ENCODE data around the gene CCDC186. TPM values are rescaled to one million over a fixed set of nuclear protein-coding genes. Genes with fewer than 3 reads are reported as not detected.
"Not testable (repeated sequence)": the region's sequence is repeated elsewhere in the genome, so short reads cannot be mapped to it uniquely, and the experiment has no call there.

The CCDC186 gene
- polyA plus RNA-seq, 1 donor from 2014 or later = 22.6 TPM

DNA sequence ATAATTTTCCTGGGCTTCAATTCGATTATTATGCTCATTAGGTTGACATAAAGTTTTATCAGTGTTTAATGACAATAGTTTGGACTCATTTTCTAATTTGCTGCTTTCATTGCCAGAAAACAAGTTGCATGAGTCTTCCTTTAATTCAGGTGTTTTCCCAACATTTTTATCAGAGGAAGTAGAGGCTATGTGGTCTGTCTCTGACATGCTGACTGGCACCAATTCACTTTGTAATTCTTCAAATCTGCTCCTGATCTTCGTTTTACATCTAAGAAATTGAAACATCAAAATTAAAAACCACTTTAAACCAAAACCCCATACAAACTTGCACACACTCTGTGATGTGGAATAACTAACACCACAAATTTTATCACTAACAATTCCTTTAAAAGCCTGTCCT is 10.9 kb downstream of the CCDC186 start:
- H3K27me3 Mint-ChIP-seq = no peaks in the 10 kb centered on the region
- H3K27ac Mint-ChIP-seq = no peak overlapping the region
- peaks cover 21 to 31% (median 26%) of the 10 kb centered on the region in 3 donors for H3K4me1 Mint-ChIP-seq
- no peak overlapping the region for H3K4me3 Mint-ChIP-seq
- H3K36me3 Mint-ChIP-seq = peaks cover 10% of the 10 kb centered on the region
- H3K9me3 Mint-ChIP-seq = no peaks in the 10 kb centered on the region

DNA sequence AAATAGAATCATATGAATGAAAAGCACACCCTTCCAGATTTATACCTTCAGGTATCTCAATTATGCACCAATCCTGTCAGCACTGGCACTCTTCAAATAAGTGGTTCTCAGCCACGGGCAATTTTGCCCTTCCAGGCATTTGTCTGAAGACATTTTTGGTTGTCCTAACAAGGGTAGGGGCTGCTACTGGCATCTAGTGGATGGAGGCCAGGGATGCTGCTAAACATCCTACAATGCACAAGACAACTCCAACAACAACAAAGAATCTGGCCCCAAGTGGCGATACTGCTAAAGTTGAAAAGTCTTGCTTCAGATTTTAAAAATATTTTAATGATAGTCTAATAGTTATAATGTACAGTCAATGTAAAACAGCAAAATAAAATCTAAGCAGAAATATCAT is 16.1 kb downstream of the CCDC186 start:
- H3K9me3 Mint-ChIP-seq = no peaks in the 10 kb centered on the region
- peaks cover 8 to 25% (median 9%) of the 10 kb centered on the region in 3 donors for H3K4me1 Mint-ChIP-seq
- H3K4me3 Mint-ChIP-seq = no peak overlapping the region
- peaks cover 18% of the 10 kb centered on the region for H3K36me3 Mint-ChIP-seq
- no peak overlapping the region for H3K27ac Mint-ChIP-seq
- no peaks in the 10 kb centered on the region for H3K27me3 Mint-ChIP-seq

DNA sequence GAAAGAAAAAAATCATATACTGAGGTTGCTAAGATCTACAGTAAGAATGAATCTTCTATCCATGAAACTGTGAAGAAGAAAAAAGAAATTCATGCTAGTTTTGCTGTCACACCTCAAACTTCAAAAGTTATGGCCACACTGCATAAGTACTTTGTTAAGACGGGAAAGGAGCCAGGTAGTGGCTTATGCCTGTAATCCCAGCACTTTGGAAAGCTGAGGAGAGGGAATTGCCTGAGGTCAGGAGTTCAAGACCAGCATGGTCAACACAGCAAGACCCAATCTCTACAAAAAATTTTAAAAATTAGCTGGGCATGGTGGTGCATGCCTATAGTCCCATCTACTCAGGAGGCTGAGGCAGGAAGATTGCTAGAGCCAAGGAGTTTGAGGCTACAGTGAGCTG is 22.1 kb downstream of the CCDC186 start:
- Mint-ChIP-seq H3K36me3 (peaks cover 33% of the 10 kb centered on the region), H3K27ac (peak overlapping the region in 1 of 3 donors; percentile 31), H3K4me3 (no peak overlapping the region)

DNA sequence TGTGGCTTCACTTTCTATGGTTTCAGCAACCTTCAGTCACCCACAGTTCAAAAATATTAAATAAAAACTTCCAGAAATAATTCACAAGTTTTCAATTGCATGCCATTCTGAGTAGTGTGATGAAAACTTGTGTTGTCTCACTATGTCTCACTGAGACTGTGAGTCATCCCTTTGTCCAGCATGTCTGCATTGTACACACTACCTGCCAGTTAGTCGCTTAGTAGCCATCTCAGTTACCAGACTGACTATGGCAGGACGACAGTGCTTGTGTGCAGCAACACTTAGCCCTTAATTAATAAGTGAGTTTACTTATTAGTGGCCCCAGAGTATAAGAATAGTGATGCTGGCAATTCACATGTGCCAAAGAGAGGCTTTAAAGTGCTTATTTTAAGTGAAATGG is 22.5 kb downstream of the CCDC186 start:
- Mint-ChIP-seq H3K27ac (peak overlapping the region in 1 of 3 donors; percentile 31), H3K36me3 (peaks cover 33% of the 10 kb centered on the region), H3K4me3 (no peak overlapping the region)

More for the DNA sequence above, 22.1 kb downstream of the CCDC186 start:
- no peaks in the 10 kb centered on the region for H3K27me3 Mint-ChIP-seq
- H3K4me1 Mint-ChIP-seq = peaks cover 0 to 14% (median 3%) of the 10 kb centered on the region in 3 donors
- H3K9me3 Mint-ChIP-seq = no peaks in the 10 kb centered on the region

DNA sequence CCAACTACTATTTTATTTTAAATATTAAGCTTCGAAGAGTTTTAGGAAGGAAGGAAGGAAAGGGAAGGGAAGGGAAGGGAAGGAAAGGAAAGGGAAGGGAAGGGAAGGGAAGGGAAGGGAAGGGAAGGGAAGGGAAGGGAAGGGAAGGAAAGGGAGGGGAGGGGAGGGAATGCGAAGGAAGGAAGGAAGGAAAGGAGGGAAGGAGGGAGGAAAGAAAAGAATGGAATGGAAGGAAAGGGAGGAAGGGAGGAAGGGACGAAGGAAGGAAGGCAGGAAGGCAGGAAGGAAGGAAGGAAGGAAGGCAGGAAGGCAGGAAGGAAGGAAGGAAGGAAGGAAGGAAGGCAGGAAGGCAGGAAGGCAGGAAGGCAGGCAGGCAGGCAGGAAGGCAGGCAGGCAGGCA is 24.5 kb downstream of the CCDC186 start:
- H3K4me1 Mint-ChIP-seq, H3K4me3 Mint-ChIP-seq, H3K9me3 Mint-ChIP-seq, H3K27me3 Mint-ChIP-seq: not testable (repeated sequence)
- H3K27ac Mint-ChIP-seq = peak overlapping the region in 1 of 3 donors; percentile 35
- H3K36me3 Mint-ChIP-seq = peaks cover 30% of the 10 kb centered on the region

More for the DNA sequence above, 22.5 kb downstream of the CCDC186 start:
- Mint-ChIP-seq H3K27me3 (no peaks in the 10 kb centered on the region), H3K4me1 (peaks cover 0 to 11% (median 3%) of the 10 kb centered on the region in 3 donors), H3K9me3 (no peaks in the 10 kb centered on the region)

DNA sequence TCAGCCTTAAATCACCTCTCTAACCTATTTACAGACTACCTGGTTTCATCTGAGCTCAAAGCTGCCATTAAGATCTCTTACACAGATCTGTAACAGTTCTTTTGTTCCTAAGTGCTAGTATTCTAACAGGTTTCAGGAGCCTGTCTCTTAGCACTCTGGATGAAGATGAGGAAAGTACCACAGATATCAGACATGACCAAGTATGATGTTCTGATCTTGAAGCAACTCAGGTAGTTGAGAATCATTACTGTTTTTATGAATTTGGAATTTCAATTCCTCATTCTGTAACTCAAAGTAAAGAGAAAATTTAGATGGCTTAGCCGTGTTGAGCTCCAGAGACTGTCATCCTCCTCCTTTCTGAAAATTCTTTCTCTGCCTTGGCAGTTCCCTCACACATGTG is 30.8 kb downstream of the CCDC186 start:
- Mint-ChIP-seq H3K27ac (peak overlapping the region in 1 of 3 donors; percentile 45), H3K27me3 (no peaks in the 10 kb centered on the region), H3K36me3 (peaks cover 13% of the 10 kb centered on the region)

DNA sequence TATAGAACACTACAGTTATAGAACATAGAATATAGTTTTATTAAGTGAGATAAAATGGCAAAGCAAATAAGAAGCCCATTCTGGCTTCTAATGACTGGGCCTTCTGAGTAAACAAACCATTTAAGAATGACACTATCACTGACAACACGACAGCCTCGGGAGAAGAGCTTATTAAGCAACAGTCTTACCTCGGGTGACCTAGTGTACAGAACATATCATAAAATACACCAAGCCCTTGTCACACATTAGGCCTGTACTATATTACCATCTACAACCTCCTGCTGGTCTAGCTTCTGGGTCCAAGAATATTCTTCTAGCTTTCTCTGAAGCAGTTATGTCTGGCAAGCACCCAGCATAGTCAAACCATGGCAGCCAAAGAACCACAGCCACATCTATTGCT is 32.0 kb downstream of the CCDC186 start:
- no peak overlapping the region for H3K4me3 Mint-ChIP-seq
- no peaks in the 10 kb centered on the region for H3K4me1 Mint-ChIP-seq
- H3K36me3 Mint-ChIP-seq = peaks cover 6% of the 10 kb centered on the region
- no peaks in the 10 kb centered on the region for H3K27me3 Mint-ChIP-seq
- H3K9me3 Mint-ChIP-seq = no peaks in the 10 kb centered on the region
- no peak overlapping the region for H3K27ac Mint-ChIP-seq

More for the DNA sequence above, 30.8 kb downstream of the CCDC186 start:
- H3K4me1 Mint-ChIP-seq = no peaks in the 10 kb centered on the region
- no peak overlapping the region for H3K4me3 Mint-ChIP-seq
- no peaks in the 10 kb centered on the region for H3K9me3 Mint-ChIP-seq

DNA sequence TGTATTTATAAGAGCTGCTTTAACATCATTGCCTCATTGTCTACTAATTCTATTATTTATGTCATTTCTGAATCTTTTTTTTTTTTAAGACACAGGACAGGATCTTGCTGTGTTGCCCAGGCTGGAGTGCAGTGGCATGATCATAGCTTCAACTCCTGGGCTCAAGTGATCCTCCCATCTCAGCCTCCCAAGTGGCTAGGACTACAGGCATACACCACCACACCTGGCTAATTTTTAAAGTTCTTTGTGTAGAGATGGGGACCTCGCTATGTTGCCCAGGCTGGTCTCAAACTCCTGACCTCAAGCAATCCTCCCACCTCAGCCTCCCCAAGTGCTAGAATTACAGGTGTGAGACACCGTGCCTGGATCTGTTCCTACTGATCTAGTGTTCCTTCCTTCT is 33.2 kb downstream of the CCDC186 start:
- not testable (repeated sequence) for H3K27ac Mint-ChIP-seq, H3K36me3 Mint-ChIP-seq, H3K4me3 Mint-ChIP-seq, H3K9me3 Mint-ChIP-seq, H3K27me3 Mint-ChIP-seq, H3K4me1 Mint-ChIP-seq

DNA sequence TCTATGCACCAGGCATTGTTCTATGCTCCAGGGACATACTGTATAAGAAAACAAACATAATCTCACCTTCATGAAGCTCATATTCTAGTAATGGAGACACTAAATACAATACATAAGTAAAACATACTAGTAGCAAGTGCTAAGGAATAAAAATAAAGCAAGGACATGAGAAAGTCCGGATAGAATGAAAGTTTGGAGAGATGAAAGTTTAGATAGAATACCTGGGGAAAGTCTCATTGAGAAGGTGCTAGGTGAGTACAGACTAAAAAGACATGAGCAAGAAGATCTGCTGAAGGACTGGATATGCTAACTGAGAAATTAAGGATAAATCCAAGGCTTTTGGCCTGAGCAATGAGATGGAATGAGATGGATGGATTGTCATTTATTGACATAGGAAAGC is 34.0 kb downstream of the CCDC186 start:
- H3K27ac Mint-ChIP-seq = peak overlapping the region in 1 of 3 donors; percentile 47
- H3K4me1 Mint-ChIP-seq = no peaks in the 10 kb centered on the region
- no peak overlapping the region for H3K4me3 Mint-ChIP-seq
- no peaks in the 10 kb centered on the region for H3K27me3 Mint-ChIP-seq
- H3K36me3 Mint-ChIP-seq = peaks cover 3% of the 10 kb centered on the region
- no peaks in the 10 kb centered on the region for H3K9me3 Mint-ChIP-seq

DNA sequence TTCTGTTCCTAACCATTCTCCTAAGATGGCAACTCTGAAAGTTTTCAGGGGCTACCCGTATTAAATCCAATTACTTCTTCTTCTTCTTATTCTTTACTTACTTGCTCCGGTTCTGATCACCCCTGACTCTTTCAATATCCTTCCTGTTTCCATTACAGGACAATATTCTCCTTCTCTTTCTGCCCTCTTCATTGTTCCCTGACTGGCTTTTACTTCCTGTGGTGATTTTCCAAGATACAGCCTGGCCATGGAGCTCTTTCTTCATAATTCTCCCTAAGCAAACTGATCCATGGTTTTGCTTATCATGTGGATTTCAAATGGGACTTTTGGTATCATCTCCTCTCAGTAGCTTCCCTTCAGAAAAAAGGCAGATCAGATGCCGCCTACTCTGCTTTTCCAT is 35.4 kb downstream of the CCDC186 start:
- Mint-ChIP-seq H3K4me3 (no peak overlapping the region), H3K4me1 (no peaks in the 10 kb centered on the region), H3K9me3 (no peaks in the 10 kb centered on the region), H3K36me3 (peaks cover 2% of the 10 kb centered on the region), H3K27ac (no peak overlapping the region), H3K27me3 (no peaks in the 10 kb centered on the region)

DNA sequence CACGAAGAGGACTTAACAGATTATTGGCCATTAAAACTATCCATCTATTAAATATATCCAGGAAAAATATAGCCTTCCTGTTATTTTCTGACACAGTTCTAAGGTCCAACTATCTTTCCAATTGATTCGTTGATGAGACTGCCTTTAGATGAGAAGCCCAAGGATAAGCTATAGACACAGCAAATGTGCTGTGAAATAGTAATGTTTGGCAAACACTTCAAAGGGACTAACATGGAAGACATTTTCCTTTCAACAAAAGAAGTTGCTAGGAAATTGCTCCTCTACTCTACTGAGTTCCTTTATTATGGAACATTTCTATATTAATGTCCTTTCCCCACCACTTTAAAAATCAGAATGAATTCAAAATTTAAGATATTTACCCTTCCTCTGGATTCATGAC is 38.5 kb downstream of the CCDC186 start:
- peaks cover 8 to 11% (median 10%) of the 10 kb centered on the region in 3 donors for H3K4me1 Mint-ChIP-seq
- no peak overlapping the region for H3K27ac Mint-ChIP-seq

DNA sequence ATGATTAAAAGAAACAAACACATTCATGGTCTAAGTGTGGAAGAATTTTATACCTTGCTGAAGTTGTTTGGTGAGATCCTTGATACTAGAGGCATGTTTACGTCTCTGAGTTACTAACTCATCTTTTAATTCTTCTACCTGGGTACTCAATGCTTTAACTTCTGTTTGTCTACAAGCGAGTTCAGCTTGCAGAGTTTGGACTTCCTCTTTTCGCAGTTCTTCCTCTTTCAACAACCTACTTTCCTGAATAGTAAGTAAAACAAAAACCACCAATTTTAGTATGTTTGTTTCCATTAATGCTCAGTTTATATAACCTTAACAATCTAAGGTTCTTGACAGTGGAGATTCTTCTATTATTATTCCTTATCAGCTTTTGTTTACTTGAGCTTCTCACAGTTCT is 42.9 kb downstream of the CCDC186 start:
- H3K4me1 Mint-ChIP-seq = peaks cover 8 to 18% (median 13%) of the 10 kb centered on the region in 3 donors
- no peaks in the 10 kb centered on the region for H3K27me3 Mint-ChIP-seq
- peak overlapping the region in 2 of 4 donors; percentile 15 to 30 for H3K4me3 Mint-ChIP-seq
- H3K36me3 Mint-ChIP-seq = peaks cover 17% of the 10 kb centered on the region
- H3K9me3 Mint-ChIP-seq = no peaks in the 10 kb centered on the region
- H3K27ac Mint-ChIP-seq = peak overlapping the region in 1 of 3 donors; percentile 64

More for the DNA sequence above, 38.5 kb downstream of the CCDC186 start:
- Mint-ChIP-seq H3K27me3 (no peaks in the 10 kb centered on the region), H3K4me3 (no peak overlapping the region), H3K9me3 (no peaks in the 10 kb centered on the region), H3K36me3 (peaks cover 5% of the 10 kb centered on the region)

DNA sequence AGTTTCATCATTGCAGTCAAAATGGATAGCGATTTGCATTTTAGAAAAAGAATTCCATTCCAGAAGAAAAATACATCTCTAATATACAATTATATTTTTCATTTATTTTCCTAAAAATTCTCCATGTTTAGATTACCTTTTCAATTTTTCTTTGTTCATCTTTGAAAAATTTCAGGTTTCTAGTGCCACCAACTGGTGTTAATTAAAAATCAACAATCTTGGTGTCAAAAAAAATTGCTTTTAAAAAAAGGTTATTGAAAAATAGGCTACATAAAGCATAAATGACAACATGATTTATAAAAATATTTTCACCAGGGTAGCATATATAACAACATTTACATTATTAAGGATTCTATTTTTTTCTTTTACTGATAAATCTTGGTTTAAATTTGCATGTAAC is 53.0 kb downstream of the CCDC186 start:
- Mint-ChIP-seq H3K27me3 (no peaks in the 10 kb centered on the region), H3K4me1 (peaks cover 0 to 1% (median 0%) of the 10 kb centered on the region in 3 donors), H3K27ac (no peak overlapping the region)

DNA sequence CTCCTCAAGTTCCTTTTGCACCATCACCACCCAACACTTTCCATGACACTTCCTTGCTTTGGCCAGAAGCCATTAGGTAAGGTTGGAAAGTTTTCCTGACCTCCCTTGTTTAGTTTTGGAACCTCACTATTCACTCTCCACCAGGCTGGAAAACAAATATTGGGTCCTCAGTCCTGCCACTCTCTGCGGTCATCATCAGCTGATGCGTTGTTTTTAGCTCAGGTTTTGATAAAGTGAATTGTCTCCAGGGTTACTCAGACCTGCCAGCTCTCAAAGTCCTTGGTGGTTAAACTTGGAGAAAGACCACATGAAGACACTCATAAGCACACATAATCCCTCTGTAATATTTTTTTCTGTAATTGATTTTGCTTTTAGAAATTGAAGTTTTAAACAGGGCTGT is 55.5 kb downstream of the CCDC186 start:
- Mint-ChIP-seq H3K27ac (no peak overlapping the region), H3K4me1 (no peaks in the 10 kb centered on the region), H3K4me3 (no peak overlapping the region), H3K9me3 (no peaks in the 10 kb centered on the region), H3K27me3 (peaks cover 2% of the 10 kb centered on the region), H3K36me3 (no peaks in the 10 kb centered on the region)

More for the DNA sequence above, 53.0 kb downstream of the CCDC186 start:
- Mint-ChIP-seq H3K9me3 (no peaks in the 10 kb centered on the region), H3K36me3 (peaks cover 5% of the 10 kb centered on the region), H3K4me3 (no peak overlapping the region)

DNA sequence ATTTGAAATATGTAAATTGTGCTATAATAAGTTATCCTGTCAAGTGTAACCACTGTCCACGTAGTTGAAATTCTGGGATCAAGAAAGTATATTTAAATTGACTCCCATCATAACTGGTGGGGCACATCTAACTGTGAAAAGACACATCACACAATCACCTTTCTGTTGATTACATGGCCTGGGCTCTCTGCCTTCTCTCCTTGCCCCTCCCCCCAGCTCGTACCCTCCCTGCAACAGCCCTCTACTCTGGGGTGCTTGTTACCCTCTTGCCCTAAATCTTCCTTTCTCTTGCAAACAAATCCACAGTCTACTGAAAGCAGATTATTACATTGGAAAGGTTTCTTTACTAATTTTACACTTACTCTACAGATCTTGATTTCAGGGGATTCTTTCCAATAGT is 56.3 kb downstream of the CCDC186 start:
- no peaks in the 10 kb centered on the region for H3K36me3 Mint-ChIP-seq
- no peaks in the 10 kb centered on the region for H3K9me3 Mint-ChIP-seq
- no peak overlapping the region for H3K27ac Mint-ChIP-seq
- no peaks in the 10 kb centered on the region for H3K4me1 Mint-ChIP-seq
- H3K27me3 Mint-ChIP-seq = peaks cover 2% of the 10 kb centered on the region
- no peak overlapping the region for H3K4me3 Mint-ChIP-seq

DNA sequence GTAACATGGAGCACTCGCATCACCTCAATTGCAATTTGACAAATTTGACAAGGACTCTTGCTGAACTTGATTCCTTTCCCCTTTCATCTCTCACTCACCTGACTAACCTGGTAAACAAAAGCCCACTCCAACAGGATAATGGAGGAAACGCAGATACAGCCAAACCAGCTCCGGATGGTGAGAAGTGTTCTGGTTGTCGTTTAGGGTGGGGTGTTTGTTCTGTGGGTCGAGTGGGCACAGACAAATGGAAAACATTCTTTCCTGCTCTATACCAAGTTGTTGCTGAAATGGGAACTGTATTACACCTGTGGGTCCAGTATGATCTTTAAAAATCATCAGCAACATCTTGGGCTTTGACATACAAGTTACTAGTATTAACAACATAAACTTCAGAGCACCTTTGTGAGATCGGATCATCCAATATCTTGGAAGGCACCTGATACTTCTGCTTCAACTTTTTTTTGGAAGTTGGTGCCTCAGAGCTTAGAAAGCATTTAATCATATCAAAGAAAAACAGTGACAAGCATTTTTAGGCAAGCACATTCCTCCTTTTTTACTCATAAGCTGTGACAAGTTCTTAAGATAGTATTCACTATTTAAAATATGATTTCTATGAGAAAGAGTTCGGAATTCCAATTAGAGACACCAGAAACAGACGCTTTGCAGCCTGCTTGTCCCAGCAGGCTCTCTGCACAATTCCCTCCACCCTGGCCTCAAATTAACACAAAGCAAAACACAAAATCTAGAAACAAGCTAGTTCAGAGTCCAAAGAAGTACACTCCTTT is 58.1 kb downstream of the CCDC186 start:
- Mint-ChIP-seq H3K4me1 (no peaks in the 10 kb centered on the region), H3K4me3 (no peak overlapping the region), H3K27me3 (peaks cover 2% of the 10 kb centered on the region), H3K27ac (no peak overlapping the region), H3K9me3 (no peaks in the 10 kb centered on the region), H3K36me3 (no peaks in the 10 kb centered on the region)
